ENCODE measurements around the gene TPR.

Gene TPR

GRCh38 chr1:186327331-186327730, 47.7 kb downstream of the TPR start:
- no peak for DNase-seq (ENCODE audit: low read depth)

- no peak for DNase-seq (ENCODE audit: low read depth)
Measured at GRCh38 chr1:186326009-186326408, 49.0 kb downstream of the TPR start.

GRCh38 chr1:186325239-186325638, 49.8 kb downstream of the TPR start:
- DNase-seq (ENCODE audit: low read depth) = no peak

- DNase-seq (ENCODE audit: low read depth) = no peak
Measured at GRCh38 chr1:186323865-186324264, 51.2 kb downstream of the TPR start.

- no peak for DNase-seq (ENCODE audit: low read depth)
Measured at GRCh38 chr1:186315570-186315969, 59.5 kb downstream of the TPR start.

- no peak for DNase-seq (ENCODE audit: low read depth)
Measured at GRCh38 chr1:186311375-186312051, 63.5 kb downstream of the TPR start.

GRCh38 chr1:186310307-186310706, 64.7 kb downstream of the TPR start:
- no peak for DNase-seq (ENCODE audit: low read depth)

- no peak for DNase-seq (ENCODE audit: low read depth)
Measured at GRCh38 chr1:186308264-186309060, 66.6 kb downstream of the TPR start.

- no peak for DNase-seq (ENCODE audit: low read depth)
Measured at GRCh38 chr1:186307445-186307844, 67.6 kb downstream of the TPR start.

GRCh38 chr1:186306533-186306932, 68.5 kb downstream of the TPR start:
- no peak for DNase-seq (ENCODE audit: low read depth)

- no peak for DNase-seq (ENCODE audit: low read depth)
Measured at GRCh38 chr1:186304982-186305949, 69.8 kb downstream of the TPR start.

- DNase-seq (ENCODE audit: low read depth) = no peak
Measured at GRCh38 chr1:186303911-186304310, 71.1 kb downstream of the TPR start.

GRCh38 chr1:186302381-186302920, 72.6 kb downstream of the TPR start:
- DNase-seq (ENCODE audit: low read depth) = no peak

GRCh38 chr1:186301448-186301847, 73.6 kb downstream of the TPR start:
- DNase-seq (ENCODE audit: low read depth) = no peak

GRCh38 chr1:186300056-186300455, 75.0 kb downstream of the TPR start:
- no peak for DNase-seq (ENCODE audit: low read depth)

GRCh38 chr1:186299570-186299969, 75.5 kb downstream of the TPR start:
- DNase-seq (ENCODE audit: low read depth) = no peak

GRCh38 chr1:186298851-186299250, 76.2 kb downstream of the TPR start:
- DNase-seq (ENCODE audit: low read depth) = no peak

GRCh38 chr1:186297439-186298045, 77.5 kb downstream of the TPR start:
- DNase-seq (ENCODE audit: low read depth) = no peak

GRCh38 chr1:186295980-186296379, 79.1 kb downstream of the TPR start, which contains the start of gene PRG4:
Gene PRG4, plus strand, starts transcription at chr1:186296279.
- DNase-seq (ENCODE audit: low read depth) = no peak

- DNase-seq (ENCODE audit: low read depth) = no peak
Measured at GRCh38 chr1:186292875-186293274, 82.2 kb downstream of the TPR start.

GRCh38 chr1:186291271-186291670, 83.8 kb downstream of the TPR start:
- DNase-seq (ENCODE audit: low read depth) = no peak
